Left hindlimb (tissue), 1 donor: ENCODE results near the gene SPINDOC.

Experiments
- DNase-seq: peaks from one replicate; pipeline ENCODE4 v3.0.0-alpha.2; 2018

SPINDOC gene

GRCh38 chr11:63834535-63835157 is 21.4 kb downstream of the SPINDOC start:
- no peak for DNase-seq

GRCh38 chr11:63835158-63835545 is 21.9 kb downstream of the SPINDOC start:
- no peak for DNase-seq

GRCh38 chr11:63837027-63837688 is 23.9 kb downstream of the SPINDOC start:
- peak; percentile 80 for DNase-seq

- DNase-seq, result no peak
Observed at GRCh38 chr11:63837739-63838138, 24.5 kb downstream of the SPINDOC start.

- no peak for DNase-seq
Observed at GRCh38 chr11:63838150-63838677, 25.0 kb downstream of the SPINDOC start.

- DNase-seq, result peak; percentile 100
Observed at GRCh38 chr11:63838678-63839507, 25.6 kb downstream of the SPINDOC start, which contains the start of gene MARK2. Gene MARK2, plus strand, starts transcription at chr11:63839110. Its CDS starts 397 bp downstream, at chr11:63839507.

- DNase-seq, result peak; percentile 47
Observed at GRCh38 chr11:63839508-63840355, 26.5 kb downstream of the SPINDOC start.

GRCh38 chr11:63840356-63841060 is 27.3 kb downstream of the SPINDOC start:
- no peak for DNase-seq

GRCh38 chr11:63841554-63841953 is 28.3 kb downstream of the SPINDOC start:
- DNase-seq, result no peak

GRCh38 chr11:63843041-63843440 is 29.8 kb downstream of the SPINDOC start:
- DNase-seq, result no peak

- DNase-seq, result no peak
Observed at GRCh38 chr11:63844836-63845235, 31.6 kb downstream of the SPINDOC start.

- no peak for DNase-seq
Observed at GRCh38 chr11:63845303-63845702, 32.0 kb downstream of the SPINDOC start.

- no peak for DNase-seq
Observed at GRCh38 chr11:63845911-63846310, 32.7 kb downstream of the SPINDOC start.

- DNase-seq, result no peak
Observed at GRCh38 chr11:63846897-63847296, 33.6 kb downstream of the SPINDOC start.

- DNase-seq, result no peak
Observed at GRCh38 chr11:63847363-63847762, 34.1 kb downstream of the SPINDOC start.

GRCh38 chr11:63849691-63850090 is 36.4 kb downstream of the SPINDOC start:
- DNase-seq, result no peak

- DNase-seq, result no peak
Observed at GRCh38 chr11:63850920-63851319, 37.7 kb downstream of the SPINDOC start.

GRCh38 chr11:63851364-63851763 is 38.1 kb downstream of the SPINDOC start:
- no peak for DNase-seq

GRCh38 chr11:63853476-63853875 is 40.2 kb downstream of the SPINDOC start:
- DNase-seq, result no peak

GRCh38 chr11:63854696-63855095 is 41.4 kb downstream of the SPINDOC start:
- no peak for DNase-seq

- no peak for DNase-seq
Observed at GRCh38 chr11:63855975-63856374, 42.7 kb downstream of the SPINDOC start.
